PC-3 (cell line): Measurements from ENCODE around the gene TGFBR3L.

Experiments
- EZH2 ChIP-seq: fragments of 300-600 bp; sonication (generic); IDR thresholded peaks from one replicate; pipeline ENCODE4 v1.6.1; 2017; ENCODE audit warnings: antibody characterized with exemption, mild to moderate bottlenecking, low read length; ENCODE audit not compliant: unreplicated experiment
- TF ChIP-seq, protein P1 (sequence below): fragments of 300-600 bp; sonication (generic); conservative IDR thresholded peaks from 2 replicates; pipeline ENCODE4 v1.5.1; 2017; ENCODE audit warnings: antibody characterized with exemption, low read depth, mild to moderate bottlenecking, low read length

DNA sequence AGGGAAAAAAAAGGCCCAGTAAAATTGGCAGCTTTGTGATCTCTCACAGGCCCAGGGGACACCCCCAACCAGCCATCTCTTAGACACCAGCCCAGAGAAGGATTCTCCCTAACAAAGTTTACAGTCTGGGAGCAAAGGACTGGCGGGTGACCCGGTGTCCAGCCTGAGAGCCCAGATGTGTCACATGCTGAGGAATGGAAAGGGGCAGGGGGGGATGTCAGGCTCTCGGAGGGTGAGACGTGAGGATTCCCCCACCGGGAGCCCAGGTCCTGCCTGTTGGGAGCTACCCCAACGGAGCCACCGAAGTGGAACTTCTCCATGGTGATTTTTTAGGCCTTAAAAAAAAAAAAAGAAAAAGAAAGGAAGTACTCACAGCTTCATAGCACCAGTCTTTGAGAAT lies 16.1 kb downstream of the TGFBR3L start:
- TF ChIP-seq, protein P1, sequence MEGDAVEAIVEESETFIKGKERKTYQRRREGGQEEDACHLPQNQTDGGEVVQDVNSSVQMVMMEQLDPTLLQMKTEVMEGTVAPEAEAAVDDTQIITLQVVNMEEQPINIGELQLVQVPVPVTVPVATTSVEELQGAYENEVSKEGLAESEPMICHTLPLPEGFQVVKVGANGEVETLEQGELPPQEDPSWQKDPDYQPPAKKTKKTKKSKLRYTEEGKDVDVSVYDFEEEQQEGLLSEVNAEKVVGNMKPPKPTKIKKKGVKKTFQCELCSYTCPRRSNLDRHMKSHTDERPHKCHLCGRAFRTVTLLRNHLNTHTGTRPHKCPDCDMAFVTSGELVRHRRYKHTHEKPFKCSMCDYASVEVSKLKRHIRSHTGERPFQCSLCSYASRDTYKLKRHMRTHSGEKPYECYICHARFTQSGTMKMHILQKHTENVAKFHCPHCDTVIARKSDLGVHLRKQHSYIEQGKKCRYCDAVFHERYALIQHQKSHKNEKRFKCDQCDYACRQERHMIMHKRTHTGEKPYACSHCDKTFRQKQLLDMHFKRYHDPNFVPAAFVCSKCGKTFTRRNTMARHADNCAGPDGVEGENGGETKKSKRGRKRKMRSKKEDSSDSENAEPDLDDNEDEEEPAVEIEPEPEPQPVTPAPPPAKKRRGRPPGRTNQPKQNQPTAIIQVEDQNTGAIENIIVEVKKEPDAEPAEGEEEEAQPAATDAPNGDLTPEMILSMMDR: no peak
- no peak for TF ChIP-seq EZH2
